GM12878 (cell line): ENCODE results near the gene POLR3G. TPM values are rescaled to one million over a fixed set of nuclear protein-coding genes. Genes with fewer than 3 reads are reported as not detected.

ENCODE experiments used
- CEBPB ChIP-seq, 2 experiments: fragments of 150-350 bp in 1 of 2; IDR thresholded peaks; 2 replicates each; pipeline ENCODE4 v1.6.1; 2012 to 2014; ENCODE audit warnings: low read depth in 2 of 2, low read length in 2 of 2, borderline replicate concordance in 1 of 2, inconsistent platforms in 1 of 2
- EP300 ChIP-seq, 2 experiments: fragments of 150-350 bp in 1 of 2; IDR thresholded peaks; 2 replicates each; pipeline ENCODE4 v1.6.1; 2011 to 2012; ENCODE audit warnings: low read depth in 2 of 2, low read length in 2 of 2, borderline replicate concordance in 1 of 2, improper control_type of control experiment in 1 of 2, inconsistent platforms in 1 of 2; ENCODE audit not compliant: control insufficient read depth in 1 of 2
- FOXM1 ChIP-seq: IDR thresholded peaks from 2 replicates; pipeline ENCODE4 v1.6.1; 2012; ENCODE audit warnings: low read depth, mild to moderate bottlenecking, inconsistent platforms, low read length, moderate library complexity
- GABPA ChIP-seq: IDR thresholded peaks from 2 replicates; pipeline ENCODE4 v1.6.1; 2014; ENCODE audit warnings: antibody characterized with exemption, low read depth, mild to moderate bottlenecking, inconsistent platforms
- HDGF ChIP-seq: fragments of 450-650 bp; IDR thresholded peaks from 2 replicates; pipeline ENCODE4 v1.6.1; 2016; ENCODE audit warnings: antibody characterized with exemption
- IKZF1 ChIP-seq: fragments of 450-650 bp; conservative IDR thresholded peaks from 2 replicates; pipeline ENCODE4 v1.6.1; 2017; ENCODE audit warnings: antibody characterized with exemption, mild to moderate bottlenecking
- MEF2B ChIP-seq: fragments of 450-650 bp; IDR thresholded peaks from 2 replicates; pipeline ENCODE4 v1.6.1; 2018; ENCODE audit warnings: mild to moderate bottlenecking, moderate library complexity; ENCODE audit not compliant: partially characterized antibody, poor library complexity, severe bottlenecking
- MYC ChIP-seq: IDR thresholded peaks from 2 replicates; pipeline ENCODE4 v1.6.1; 2011; ENCODE audit warnings: mild to moderate bottlenecking, low read length, moderate library complexity, inconsistent platforms; ENCODE audit not compliant: insufficient read depth, insufficient replicate concordance, insufficient read length, severe bottlenecking
- NBN ChIP-seq: fragments of 450-650 bp; IDR thresholded peaks from 2 replicates; pipeline ENCODE4 v1.6.1; 2016
- RAD21 ChIP-seq: IDR thresholded peaks from 2 replicates; pipeline ENCODE4 v1.6.1; 2011; ENCODE audit warnings: mild to moderate bottlenecking, low read depth, low read length, moderate library complexity; ENCODE audit not compliant: insufficient read depth
- RAD51 ChIP-seq: fragments of 450-650 bp; IDR thresholded peaks from 2 replicates; pipeline ENCODE4 v1.6.1; 2016; ENCODE audit warnings: moderate library complexity, mild to moderate bottlenecking, inconsistent platforms
- RUNX3 ChIP-seq: IDR thresholded peaks from 2 replicates; pipeline ENCODE4 v1.6.1; 2012; ENCODE audit warnings: low read length, inconsistent platforms
- SIX5 ChIP-seq: IDR thresholded peaks from 2 replicates; pipeline ENCODE4 v1.6.1; 2011; ENCODE audit warnings: mild to moderate bottlenecking, low read depth, low read length, moderate library complexity; ENCODE audit not compliant: severe bottlenecking
- SUZ12 ChIP-seq: fragments of 200-600 bp; sonication (generic); IDR thresholded peaks from one replicate; pipeline ENCODE4 v1.6.1; 2018; ENCODE audit warnings: antibody characterized with exemption, mild to moderate bottlenecking; ENCODE audit not compliant: unreplicated experiment
- TCF3 ChIP-seq: IDR thresholded peaks from 2 replicates; pipeline ENCODE4 v1.6.1; 2012; ENCODE audit warnings: low read depth, mild to moderate bottlenecking, low read length, borderline replicate concordance; ENCODE audit not compliant: insufficient read depth
- polyA plus RNA-seq, 11 experiments: library from polyadenylated mRNA; depleted of rRNA in 4 of 11; unstranded in 6 of 11; stranded (reverse) in 5 of 11; fragments of >200 nt; fragmentation: Nextera tagmentation in 4 of 11; fragmentation: Illumina TruSeq in 1 of 11; extraction: Ambion mirVana in 4 of 11; extraction: Trizol in 1 of 11; gene quantifications; 1 replicate in 1 of 11; 2 replicates in 10 of 11; pipeline versions ENCODE4 v1.2.1 to v1.2.3, GENCODE V29; 2011 to 2016; ENCODE audit warnings: inconsistent platforms in 2 of 11, missing spikeins in 2 of 11, low read depth in 1 of 11
- total RNA-seq, 4 experiments: library from RNA; depleted of rRNA in 3 of 4; stranded (reverse); fragments of >200 nt in 3 of 4; fragmentation: Illumina TruSeq in 1 of 4; extraction: Trizol in 1 of 4; gene quantifications; 2 replicates each; pipeline versions ENCODE4 v1.2.1 to v1.2.3, GENCODE V29; 2013 to 2021
- TF ChIP-seq, protein P1 (sequence below): IDR thresholded peaks from 2 replicates; pipeline ENCODE4 v1.6.1; 2012; ENCODE audit warnings: low read length, inconsistent platforms
- TF ChIP-seq, protein P2 (sequence below): fragments of 450-650 bp; IDR thresholded peaks from 2 replicates; pipeline ENCODE4 v1.6.1; 2016; ENCODE audit warnings: mild to moderate bottlenecking, moderate library complexity, borderline replicate concordance
- TF ChIP-seq, protein P3 (sequence below): IDR thresholded peaks from 2 replicates; pipeline ENCODE4 v1.6.1; 2012; ENCODE audit warnings: improper control_type of control experiment, low read depth, low read length; ENCODE audit not compliant: insufficient replicate concordance

POLR3G gene
- total and polyA plus RNA-seq, 10 of the 15 experiments (the other 5 are each of a cell fraction or from before 2014, with no cell fraction given): 15.2 to 50.9 (median 27.5) TPM

DNA sequence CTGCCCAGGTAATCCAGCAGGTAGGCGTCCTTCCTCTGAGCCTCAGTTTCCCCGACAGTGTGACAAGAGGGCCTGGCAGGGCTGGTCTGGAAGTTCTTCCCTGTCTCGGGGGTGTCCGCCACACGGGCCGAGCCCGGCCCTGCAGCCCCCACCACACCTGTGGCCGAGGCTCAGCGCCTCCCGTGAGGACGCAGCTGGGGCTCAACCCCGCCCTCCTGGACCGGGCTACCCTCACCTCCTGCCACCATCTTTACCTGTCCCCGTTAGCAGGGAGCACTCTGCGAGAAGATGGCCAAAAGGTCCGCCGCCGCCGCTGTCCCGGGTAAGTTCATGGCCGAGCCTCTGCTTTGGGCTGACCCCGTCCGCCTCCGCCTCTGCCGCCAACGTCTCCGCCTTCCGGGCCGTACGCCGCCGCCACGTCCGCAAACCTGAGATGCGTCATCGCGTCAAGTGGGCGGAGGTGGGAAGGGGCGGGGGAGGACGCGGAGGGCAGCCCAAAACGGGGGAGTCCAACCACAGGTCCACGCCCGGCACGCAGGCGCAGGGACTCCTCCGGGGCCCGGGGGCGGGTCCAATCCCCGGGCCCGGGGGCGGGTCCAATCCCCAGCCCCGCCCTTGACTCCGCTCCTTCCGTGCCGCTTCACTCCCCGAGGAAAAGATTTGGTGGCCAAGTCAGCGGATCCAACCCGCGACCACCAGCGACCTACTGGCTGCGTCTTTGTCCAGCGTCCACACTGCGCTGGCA, 54.7 kb downstream of the POLR3G start, which contains the start of gene LYSMD3 (continued):
- TF ChIP-seq, protein P1, sequence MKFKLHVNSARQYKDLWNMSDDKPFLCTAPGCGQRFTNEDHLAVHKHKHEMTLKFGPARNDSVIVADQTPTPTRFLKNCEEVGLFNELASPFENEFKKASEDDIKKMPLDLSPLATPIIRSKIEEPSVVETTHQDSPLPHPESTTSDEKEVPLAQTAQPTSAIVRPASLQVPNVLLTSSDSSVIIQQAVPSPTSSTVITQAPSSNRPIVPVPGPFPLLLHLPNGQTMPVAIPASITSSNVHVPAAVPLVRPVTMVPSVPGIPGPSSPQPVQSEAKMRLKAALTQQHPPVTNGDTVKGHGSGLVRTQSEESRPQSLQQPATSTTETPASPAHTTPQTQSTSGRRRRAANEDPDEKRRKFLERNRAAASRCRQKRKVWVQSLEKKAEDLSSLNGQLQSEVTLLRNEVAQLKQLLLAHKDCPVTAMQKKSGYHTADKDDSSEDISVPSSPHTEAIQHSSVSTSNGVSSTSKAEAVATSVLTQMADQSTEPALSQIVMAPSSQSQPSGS: no peak
- TF ChIP-seq IKZF1 (no peak; the same call in 1 of the 2 replicates), SUZ12 (no peak), CEBPB (IDR thresholded peaks at IDR 0.05; ENCODE audit: borderline replicate concordance in 1 of 2, low read depth in 2 of 2, low read length in 2 of 2) (no peak), HDGF (peak; percentile 96), RAD21 (no peak), RAD51 (no peak), FOXM1 (no peak), GABPA (no peak), NBN (peak; percentile 55; the same call in 1 of the 2 replicates), RUNX3 (peak; percentile 58), MEF2B (no peak), MYC (no peak), EP300 (IDR thresholded peaks at IDR 0.05; ENCODE audit: borderline replicate concordance in 1 of 2, control insufficient read depth in 1 of 2, low read depth in 2 of 2, low read length in 2 of 2) (peak in 1 of 2 experiments; percentile 20; a peak in 1 of 4 replicates), TCF3 (0 out of 2 replicates have a peak, but pooled peaks have one; percentile 19), SIX5 (no peak)
- TF ChIP-seq, protein P2, sequence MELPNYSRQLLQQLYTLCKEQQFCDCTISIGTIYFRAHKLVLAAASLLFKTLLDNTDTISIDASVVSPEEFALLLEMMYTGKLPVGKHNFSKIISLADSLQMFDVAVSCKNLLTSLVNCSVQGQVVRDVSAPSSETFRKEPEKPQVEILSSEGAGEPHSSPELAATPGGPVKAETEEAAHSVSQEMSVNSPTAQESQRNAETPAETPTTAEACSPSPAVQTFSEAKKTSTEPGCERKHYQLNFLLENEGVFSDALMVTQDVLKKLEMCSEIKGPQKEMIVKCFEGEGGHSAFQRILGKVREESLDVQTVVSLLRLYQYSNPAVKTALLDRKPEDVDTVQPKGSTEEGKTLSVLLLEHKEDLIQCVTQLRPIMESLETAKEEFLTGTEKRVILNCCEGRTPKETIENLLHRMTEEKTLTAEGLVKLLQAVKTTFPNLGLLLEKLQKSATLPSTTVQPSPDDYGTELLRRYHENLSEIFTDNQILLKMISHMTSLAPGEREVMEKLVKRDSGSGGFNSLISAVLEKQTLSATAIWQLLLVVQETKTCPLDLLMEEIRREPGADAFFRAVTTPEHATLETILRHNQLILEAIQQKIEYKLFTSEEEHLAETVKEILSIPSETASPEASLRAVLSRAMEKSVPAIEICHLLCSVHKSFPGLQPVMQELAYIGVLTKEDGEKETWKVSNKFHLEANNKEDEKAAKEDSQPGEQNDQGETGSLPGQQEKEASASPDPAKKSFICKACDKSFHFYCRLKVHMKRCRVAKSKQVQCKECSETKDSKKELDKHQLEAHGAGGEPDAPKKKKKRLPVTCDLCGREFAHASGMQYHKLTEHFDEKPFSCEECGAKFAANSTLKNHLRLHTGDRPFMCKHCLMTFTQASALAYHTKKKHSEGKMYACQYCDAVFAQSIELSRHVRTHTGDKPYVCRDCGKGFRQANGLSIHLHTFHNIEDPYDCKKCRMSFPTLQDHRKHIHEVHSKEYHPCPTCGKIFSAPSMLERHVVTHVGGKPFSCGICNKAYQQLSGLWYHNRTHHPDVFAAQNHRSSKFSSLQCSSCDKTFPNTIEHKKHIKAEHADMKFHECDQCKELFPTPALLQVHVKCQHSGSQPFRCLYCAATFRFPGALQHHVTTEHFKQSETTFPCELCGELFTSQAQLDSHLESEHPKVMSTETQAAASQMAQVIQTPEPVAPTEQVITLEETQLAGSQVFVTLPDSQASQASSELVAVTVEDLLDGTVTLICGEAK: 0 out of 2 replicates have a peak, but pooled peaks have one; percentile 25
- TF ChIP-seq, protein P3, sequence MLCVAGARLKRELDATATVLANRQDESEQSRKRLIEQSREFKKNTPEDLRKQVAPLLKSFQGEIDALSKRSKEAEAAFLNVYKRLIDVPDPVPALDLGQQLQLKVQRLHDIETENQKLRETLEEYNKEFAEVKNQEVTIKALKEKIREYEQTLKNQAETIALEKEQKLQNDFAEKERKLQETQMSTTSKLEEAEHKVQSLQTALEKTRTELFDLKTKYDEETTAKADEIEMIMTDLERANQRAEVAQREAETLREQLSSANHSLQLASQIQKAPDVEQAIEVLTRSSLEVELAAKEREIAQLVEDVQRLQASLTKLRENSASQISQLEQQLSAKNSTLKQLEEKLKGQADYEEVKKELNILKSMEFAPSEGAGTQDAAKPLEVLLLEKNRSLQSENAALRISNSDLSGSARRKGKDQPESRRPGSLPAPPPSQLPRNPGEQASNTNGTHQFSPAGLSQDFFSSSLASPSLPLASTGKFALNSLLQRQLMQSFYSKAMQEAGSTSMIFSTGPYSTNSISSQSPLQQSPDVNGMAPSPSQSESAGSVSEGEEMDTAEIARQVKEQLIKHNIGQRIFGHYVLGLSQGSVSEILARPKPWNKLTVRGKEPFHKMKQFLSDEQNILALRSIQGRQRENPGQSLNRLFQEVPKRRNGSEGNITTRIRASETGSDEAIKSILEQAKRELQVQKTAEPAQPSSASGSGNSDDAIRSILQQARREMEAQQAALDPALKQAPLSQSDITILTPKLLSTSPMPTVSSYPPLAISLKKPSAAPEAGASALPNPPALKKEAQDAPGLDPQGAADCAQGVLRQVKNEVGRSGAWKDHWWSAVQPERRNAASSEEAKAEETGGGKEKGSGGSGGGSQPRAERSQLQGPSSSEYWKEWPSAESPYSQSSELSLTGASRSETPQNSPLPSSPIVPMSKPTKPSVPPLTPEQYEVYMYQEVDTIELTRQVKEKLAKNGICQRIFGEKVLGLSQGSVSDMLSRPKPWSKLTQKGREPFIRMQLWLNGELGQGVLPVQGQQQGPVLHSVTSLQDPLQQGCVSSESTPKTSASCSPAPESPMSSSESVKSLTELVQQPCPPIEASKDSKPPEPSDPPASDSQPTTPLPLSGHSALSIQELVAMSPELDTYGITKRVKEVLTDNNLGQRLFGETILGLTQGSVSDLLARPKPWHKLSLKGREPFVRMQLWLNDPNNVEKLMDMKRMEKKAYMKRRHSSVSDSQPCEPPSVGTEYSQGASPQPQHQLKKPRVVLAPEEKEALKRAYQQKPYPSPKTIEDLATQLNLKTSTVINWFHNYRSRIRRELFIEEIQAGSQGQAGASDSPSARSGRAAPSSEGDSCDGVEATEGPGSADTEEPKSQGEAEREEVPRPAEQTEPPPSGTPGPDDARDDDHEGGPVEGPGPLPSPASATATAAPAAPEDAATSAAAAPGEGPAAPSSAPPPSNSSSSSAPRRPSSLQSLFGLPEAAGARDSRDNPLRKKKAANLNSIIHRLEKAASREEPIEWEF: no peak
